K562 (cell line): Measurements from ENCODE around the gene MED28. TPM values are rescaled to one million over a fixed set of nuclear protein-coding genes. Genes with fewer than 3 reads are reported as not detected.

Experiments
- ATAC-seq: fragments of 200-7000 bp; cut with Tn5 transposase; 3 replicates; pipeline ENCODE4 v1.9.1; 2020; ENCODE audit warnings: moderate library complexity
- BruUV-seq: library from RNA; stranded (reverse); fragments of 400-500 nt; replicated peaks from 2 replicates; lab custom pipeline; 2021; lab: Mats Ljungman, UMichigan
- CTCF ChIA-PET: fragments of 300-600 bp; formaldehyde crosslinking; extraction: SDS; loops from one replicate; lab custom pipeline; 2021; ENCODE audit warnings: low intra/inter-chr PET ratio; lab: Yijun Ruan, JAX
- POLR2A ChIA-PET: fragments of 300-600, 350-650 bp; sonication (Branson Sonifier 250); formaldehyde crosslinking; extraction: SDS; loops from one replicate; lab custom pipeline; 2021; ENCODE audit warnings: antibody characterized with exemption, inconsistent platforms; lab: Yijun Ruan, JAX
- DNase-seq, 4 experiments: peaks; one replicate each; pipeline versions ENCODE4 v3.0.0 to v3.0.0-alpha.2; 2011 to 2018; ENCODE audit warnings: low spot score in 3 of 4, mixed read lengths in 3 of 4; ENCODE audit errors: extremely low read depth in 1 of 4
- FAIRE-seq: peaks from 2 replicates; lab custom pipeline; 2011; peaks lifted over from hg19 to GRCh38; lab: Jason Lieb, UNC
- H2AFZ ChIP-seq: 2 replicates; pipeline ENCODE4 v1.6.0; 2011; ENCODE audit warnings: low read depth, low read length, control low read depth, inconsistent platforms
- H3K27ac ChIP-seq: fragments of 200-600 bp; 3 replicates; pipeline ENCODE4 v1.8.0; 2011; ENCODE audit warnings: low read depth, mild to moderate bottlenecking, control low read depth, inconsistent platforms, low read length, moderate library complexity, mixed read lengths; ENCODE audit errors: extremely low read depth
- H3K27me3 ChIP-seq, 2 experiments: fragments of 300-600 bp in 1 of 2; 2 replicates in 1 of 2; 3 replicates in 1 of 2; pipeline versions ENCODE4 v1.6.0 to v1.8.0; 2011; ENCODE audit warnings: inconsistent platforms in 2 of 2, low read length in 2 of 2, mild to moderate bottlenecking in 1 of 2, mixed read lengths in 1 of 2, moderate library complexity in 1 of 2; ENCODE audit not compliant: control insufficient read depth in 2 of 2, insufficient read depth in 2 of 2
- H3K36me3 ChIP-seq: fragments of 300-600 bp; 3 replicates; pipeline ENCODE4 v1.8.0; 2011; ENCODE audit warnings: mild to moderate bottlenecking, low read length, inconsistent platforms; ENCODE audit not compliant: control insufficient read depth, insufficient read depth
- H3K4me1 ChIP-seq, 2 experiments: fragments of 200-600 bp in 1 of 2; replicated peaks in 1 of 2; 2 replicates in 1 of 2; 3 replicates in 1 of 2; pipeline versions ENCODE4 v1.5.1 to v1.8.0; 2011; ENCODE audit warnings: inconsistent platforms in 2 of 2, low read length in 2 of 2, mild to moderate bottlenecking in 1 of 2, mixed read lengths in 1 of 2, moderate library complexity in 1 of 2; ENCODE audit not compliant: control insufficient read depth in 2 of 2, insufficient read depth in 2 of 2
- H3K4me2 ChIP-seq: 2 replicates; pipeline ENCODE4 v1.6.1; 2011; ENCODE audit warnings: low read length, control low read depth, inconsistent platforms, mixed read lengths; ENCODE audit not compliant: insufficient read depth
- H3K4me3 ChIP-seq: fragments of 200-600 bp; sonication (generic), shearing (Covaris generic); 2 replicates; pipeline ENCODE4 v1.5.1; 2016; ENCODE audit warnings: control low read depth, inconsistent platforms
- H3K79me2 ChIP-seq: fragments of 200-600 bp; 3 replicates; pipeline ENCODE4 v1.8.0; 2011; ENCODE audit warnings: low read length, inconsistent platforms; ENCODE audit not compliant: control insufficient read depth, insufficient read depth
- H3K9ac ChIP-seq, 2 experiments: 2 replicates each; pipeline versions ENCODE4 v1.6.0 to v1.6.1; 2011; ENCODE audit warnings: low read depth in 2 of 2, low read length in 2 of 2, control low read depth in 1 of 2, inconsistent platforms in 1 of 2, mild to moderate bottlenecking in 1 of 2, mixed read lengths in 1 of 2; ENCODE audit not compliant: insufficient read depth in 1 of 2
- H3K9me1 ChIP-seq: one replicate; pipeline ENCODE4 v1.6.0; 2011; ENCODE audit warnings: inconsistent platforms, mild to moderate bottlenecking, low read length, moderate library complexity; ENCODE audit not compliant: control insufficient read depth, insufficient read depth
- H3K9me3 ChIP-seq: replicated peaks from 2 replicates; pipeline ENCODE4 v1.5.1; 2011; ENCODE audit warnings: low read depth, low read length, inconsistent platforms; ENCODE audit not compliant: control insufficient read depth, insufficient read depth
- H4K20me1 ChIP-seq: replicated peaks from 2 replicates; pipeline ENCODE4 v1.6.1; 2011; ENCODE audit warnings: low read length, inconsistent platforms, mixed read lengths; ENCODE audit not compliant: control insufficient read depth, insufficient read depth
- BCL6 ChIP-seq: fragments of 250-450 bp; sonication (Bioruptor Pico); IDR thresholded peaks from 2 replicates; pipeline ENCODE4 v1.4.0; 2020
- MAFF ChIP-seq: IDR thresholded peaks from 2 replicates; pipeline ENCODE4 v1.6.1; 2012; ENCODE audit warnings: low read length, improper control_type of control experiment
- THRAP3 ChIP-seq: fragments of 450-650 bp; IDR thresholded peaks from 2 replicates; pipeline ENCODE4 v1.6.1; 2016; ENCODE audit warnings: mild to moderate bottlenecking, inconsistent platforms, borderline replicate concordance
- ZBTB17 ChIP-seq: fragments of 450-650 bp; formaldehyde crosslinking; IDR thresholded peaks from 2 replicates; pipeline ENCODE4 v1.4.0; 2020; ENCODE audit warnings: mild to moderate bottlenecking
- WGBS: fragments of 100-300 bp; shearing (Covaris generic); methylation state at CpG from one replicate; pipeline ENCODE4 v1.1.6; 2016; ENCODE audit warnings: low coverage, mixed read lengths; ENCODE audit not compliant: insufficient coverage; ENCODE audit errors: missing lambda C conversion rate; 5-methylcytosine and 5-hydroxymethylcytosine counted together
- in situ Hi-C: fragments of 300-500 bp; cut with MboI; formaldehyde crosslinking; loops from 4 replicates; pipeline ENCODE4 v1.15.0; 2018; ENCODE audit warnings: inconsistent platforms, mixed read lengths
- intact Hi-C: fragments of 100-400 bp; cut with micrococcal nuclease; formaldehyde crosslinking; loops from 2 replicates; pipeline ENCODE4 v1.14.2; 2022
- polyA plus RNA-seq, 8 experiments: library from polyadenylated mRNA; depleted of rRNA in 4 of 8; stranded (reverse) in 5 of 8; unstranded in 3 of 8; fragments of >200 nt; fragmentation: Nextera tagmentation in 2 of 8; fragmentation: Illumina TruSeq in 1 of 8; extraction: Ambion mirVana in 2 of 8; extraction: Trizol in 1 of 8; gene quantifications; 2 replicates each; pipeline versions ENCODE4 v1.2.1 to v1.2.3, GENCODE V29; 2011 to 2014; ENCODE audit warnings: inconsistent platforms in 1 of 8, missing spikeins in 1 of 8
- total RNA-seq, 7 experiments: library from RNA; depleted of rRNA in 6 of 7; stranded (reverse); fragments of >200 nt in 6 of 7; fragmentation: Illumina TruSeq in 2 of 7; extraction: Trizol in 2 of 7; gene quantifications; 2 replicates each; pipeline versions ENCODE4 v1.2.1 to v1.2.3, GENCODE V29; 2011 to 2021; ENCODE audit warnings: low replicate concordance in 1 of 7
- TF ChIP-seq, protein P1 (sequence below): fragments of 250-450 bp; sonication (Bioruptor Pico); IDR thresholded peaks from 2 replicates; pipeline ENCODE4 v1.8.0; 2021; ENCODE audit warnings: mild to moderate bottlenecking, moderate library complexity

Gene MED28
- total and polyA plus RNA-seq, 9 of the 15 experiments (the other 6 are each of a cell fraction or from before 2014, with no cell fraction given): 15.5 to 93.8 (median 50.5) TPM

DNA sequence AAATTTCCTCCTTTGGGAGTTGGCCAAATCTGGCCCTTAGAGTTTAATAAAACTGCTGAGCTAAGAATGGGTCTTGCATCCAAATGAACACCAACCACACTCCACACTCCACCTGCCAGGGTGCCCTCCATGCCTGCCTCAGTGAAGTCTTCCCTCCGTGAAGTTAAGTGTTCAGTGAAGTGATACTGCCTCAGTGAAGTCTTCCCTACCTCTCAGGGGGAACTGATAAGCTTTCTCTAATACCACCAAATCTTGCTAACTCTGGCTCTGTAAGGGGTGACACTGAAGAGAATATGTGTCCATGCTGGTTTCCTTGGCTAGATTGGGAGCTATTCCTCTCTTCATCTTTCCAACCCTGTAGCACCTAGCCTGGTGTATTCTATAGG lies 27.9 kb downstream of the MED28 start (continued):
- no peak for TF ChIP-seq THRAP3
- TF ChIP-seq, protein P1, sequence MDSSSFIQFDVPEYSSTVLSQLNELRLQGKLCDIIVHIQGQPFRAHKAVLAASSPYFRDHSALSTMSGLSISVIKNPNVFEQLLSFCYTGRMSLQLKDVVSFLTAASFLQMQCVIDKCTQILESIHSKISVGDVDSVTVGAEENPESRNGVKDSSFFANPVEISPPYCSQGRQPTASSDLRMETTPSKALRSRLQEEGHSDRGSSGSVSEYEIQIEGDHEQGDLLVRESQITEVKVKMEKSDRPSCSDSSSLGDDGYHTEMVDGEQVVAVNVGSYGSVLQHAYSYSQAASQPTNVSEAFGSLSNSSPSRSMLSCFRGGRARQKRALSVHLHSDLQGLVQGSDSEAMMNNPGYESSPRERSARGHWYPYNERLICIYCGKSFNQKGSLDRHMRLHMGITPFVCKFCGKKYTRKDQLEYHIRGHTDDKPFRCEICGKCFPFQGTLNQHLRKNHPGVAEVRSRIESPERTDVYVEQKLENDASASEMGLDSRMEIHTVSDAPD (CRISPR knock-in tag): no peak

DNA sequence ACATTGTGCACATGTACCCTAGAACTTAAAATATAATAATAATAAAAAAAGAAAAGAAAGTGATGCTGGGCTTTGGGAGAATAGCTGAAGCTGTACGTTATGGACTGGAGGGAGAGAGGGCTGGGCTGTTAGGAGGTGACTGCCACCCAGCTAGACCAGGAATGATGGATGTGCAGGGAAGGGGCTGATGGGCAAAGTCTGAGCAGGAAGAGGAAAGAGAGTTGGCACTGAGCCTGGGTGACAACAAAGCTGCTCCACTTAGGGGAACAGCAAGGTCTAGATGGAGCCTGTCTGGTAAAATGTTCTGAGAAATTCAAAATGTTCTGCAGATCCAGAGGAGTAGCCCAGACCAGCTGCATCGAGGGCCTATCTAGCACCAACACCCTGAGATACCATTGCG lies 32.3 kb downstream of the MED28 start:
- no peak for DNase-seq
- no TSS peak for BruUV-seq
- POLR2A ChIA-PET: no interaction called here

More for the DNA sequence above, 32.3 kb downstream of the MED28 start:
- no peaks in the 10 kb centered on the region for H3K9me1 ChIP-seq
- H3K4me2 ChIP-seq: no peak overlapping the region
- 8% methylated on average over 3 of the region's 3 CpGs for WGBS
- CTCF ChIA-PET: no interaction called here
- no peaks in the 10 kb centered on the region for H3K9me3 ChIP-seq
- H2AFZ ChIP-seq: no peak overlapping the region
- no peak overlapping the region for H3K4me3 ChIP-seq
- no peak for FAIRE-seq
- no peaks in the 10 kb centered on the region; the same call in 1 of the 2 replicates for H4K20me1 ChIP-seq
- ATAC-seq: no peak
- intact Hi-C loops: no loop called here
- no peaks in the 10 kb centered on the region for H3K36me3 ChIP-seq
- H3K27ac ChIP-seq: no peak overlapping the region
- peaks cover 0 to 6% of the 10 kb centered on the region in 2 experiments; a peak in 2 of 5 replicates for H3K4me1 ChIP-seq
- TF ChIP-seq MAFF: no peak
- TF ChIP-seq ZBTB17 (CRISPR knock-in tag): 0 out of 2 replicates have a peak, but pooled peaks have one; percentile 25
- no peak for TF ChIP-seq BCL6 (CRISPR knock-in tag)
- H3K79me2 ChIP-seq: no peaks in the 10 kb centered on the region
- in situ Hi-C loops: no loop called here
- no peaks in the 10 kb centered on the region for H3K27me3 ChIP-seq
- no peak overlapping the region for H3K9ac ChIP-seq
